Measurements from ENCODE around the gene GPC5.

Gene GPC5

DNA sequence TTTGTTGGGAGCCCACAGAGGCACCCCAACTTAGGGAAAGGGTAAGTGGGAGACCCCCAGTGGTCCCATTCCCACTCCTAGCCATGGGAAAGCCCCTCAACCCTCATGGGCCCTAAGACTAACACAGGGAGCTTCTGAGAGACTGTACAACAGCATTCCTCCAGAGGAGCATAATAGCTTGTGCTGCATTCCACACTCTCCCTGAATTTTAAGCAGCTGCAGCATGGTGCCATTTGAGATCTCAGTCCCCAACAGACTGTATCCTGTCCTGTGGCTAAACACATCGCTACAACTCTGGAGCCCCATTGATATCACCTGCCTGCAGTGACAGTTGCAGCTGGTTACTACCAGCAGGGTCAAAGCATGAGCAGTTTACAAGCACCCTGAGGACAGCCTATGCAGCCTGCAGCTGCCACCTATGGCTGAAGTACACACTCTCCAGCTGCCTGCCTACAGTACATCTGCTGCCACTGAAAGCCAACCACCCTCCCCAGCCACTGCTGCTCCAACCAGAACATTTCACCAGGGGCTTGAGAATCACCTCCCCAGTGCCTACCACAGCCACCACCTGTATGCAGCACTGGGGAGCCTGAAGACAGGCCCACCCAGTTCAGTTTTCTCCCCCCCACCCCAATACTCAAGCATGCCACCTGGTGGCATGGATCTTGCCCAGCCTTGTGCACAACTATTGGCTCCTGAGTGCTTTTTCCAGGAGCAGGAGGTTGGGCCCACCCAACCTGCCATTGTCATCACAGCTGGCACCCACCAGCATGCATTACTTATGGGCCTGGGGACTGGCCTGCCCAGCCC is 557.3 kb downstream of the GPC5 start:
- Histone ChIP-seq H3K4me3 (no peak overlapping the region), H3K9ac (no peak overlapping the region), H3K27ac (no peak overlapping the region), H3K4me2 (no peak overlapping the region), H3K4me1 (no peaks in the 10 kb centered on the region), H3K9me3 (no peaks in the 10 kb centered on the region), H4K20me1 (no peaks in the 10 kb centered on the region), H3K36me3 (no peaks in the 10 kb centered on the region), H3K27me3 (no peaks in the 10 kb centered on the region)
- TF ChIP-seq Cebpa-rat (IDR thresholded peaks at IDR 0.05) = no peak

- no peaks in the 10 kb centered on the region for H3K4me1 ChIP-seq
Observed at GRCh38 chr13:91960947-91961346, 562.5 kb downstream of the GPC5 start.

GRCh38 chr13:91962946-91963345 is 564.5 kb downstream of the GPC5 start:
- no peaks in the 10 kb centered on the region for H3K27me3 ChIP-seq
- no peak overlapping the region for H3K4me3 ChIP-seq
- H3K36me3 ChIP-seq = no peaks in the 10 kb centered on the region
- peaks cover 3% of the 10 kb centered on the region; the same call in 1 of the 2 replicates for H3K9me3 ChIP-seq
- no peak overlapping the region for H3K9ac ChIP-seq
- no peak overlapping the region for H3K4me2 ChIP-seq
- no peak overlapping the region for H3K27ac ChIP-seq
- H4K20me1 ChIP-seq = no peaks in the 10 kb centered on the region
- TF ChIP-seq Cebpa-rat (IDR thresholded peaks at IDR 0.05) = no peak
- no peaks in the 10 kb centered on the region for H3K4me1 ChIP-seq

More at GRCh38 chr13:91960947-91961346, 562.5 kb downstream of the GPC5 start:
- peaks cover 3% of the 10 kb centered on the region; the same call in 1 of the 2 replicates for H3K9me3 ChIP-seq
- H3K4me3 ChIP-seq = no peak overlapping the region
- no peak overlapping the region for H3K27ac ChIP-seq
- no peak overlapping the region for H3K4me2 ChIP-seq
- H3K36me3 ChIP-seq = no peaks in the 10 kb centered on the region
- no peak overlapping the region for H3K9ac ChIP-seq
- no peaks in the 10 kb centered on the region for H4K20me1 ChIP-seq
- no peaks in the 10 kb centered on the region for H3K27me3 ChIP-seq
- TF ChIP-seq Cebpa-rat (IDR thresholded peaks at IDR 0.05) = no peak

GRCh38 chr13:91965511-91965910 is 567.1 kb downstream of the GPC5 start:
- TF ChIP-seq Cebpa-rat (IDR thresholded peaks at IDR 0.05) = no peak
- H3K9me3 ChIP-seq = peaks cover 3% of the 10 kb centered on the region; the same call in 1 of the 2 replicates
- H3K27ac ChIP-seq = no peak overlapping the region
- H3K36me3 ChIP-seq = no peaks in the 10 kb centered on the region
- H3K4me1 ChIP-seq = no peaks in the 10 kb centered on the region
- no peaks in the 10 kb centered on the region for H4K20me1 ChIP-seq
- H3K4me3 ChIP-seq = no peak overlapping the region
- H3K27me3 ChIP-seq = no peaks in the 10 kb centered on the region
- no peak overlapping the region for H3K4me2 ChIP-seq
- no peak overlapping the region for H3K9ac ChIP-seq

DNA sequence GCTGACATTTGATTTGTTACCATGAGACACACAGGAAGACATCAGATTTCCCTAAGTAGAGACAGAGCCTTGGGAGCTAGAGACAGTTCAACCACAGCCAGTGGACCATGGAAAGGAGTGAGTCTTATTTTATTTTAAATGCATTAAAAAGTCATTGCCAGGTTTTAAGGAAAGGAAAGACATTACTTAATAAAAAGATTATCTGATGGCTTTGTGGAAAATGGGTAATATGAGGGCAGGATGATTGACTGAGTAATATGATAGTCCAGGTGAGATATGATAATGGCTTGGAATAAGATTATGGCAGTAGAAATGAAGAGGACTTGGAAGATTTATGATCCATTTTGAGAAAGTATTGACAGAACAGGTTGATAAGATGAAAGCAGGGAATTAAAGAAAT is 580.1 kb downstream of the GPC5 start:
- peaks cover 13% of the 10 kb centered on the region for H3K4me1 ChIP-seq
- H3K9me3 ChIP-seq = peaks cover 12% of the 10 kb centered on the region
- H3K36me3 ChIP-seq = no peaks in the 10 kb centered on the region
- H3K4me2 ChIP-seq = peak overlapping the region; percentile 56
- H3K9ac ChIP-seq = no peak overlapping the region
- no peak overlapping the region for H3K4me3 ChIP-seq
- H4K20me1 ChIP-seq = no peaks in the 10 kb centered on the region
- TF ChIP-seq Cebpa-rat (IDR thresholded peaks at IDR 0.05) = no peak
- no peak overlapping the region for H3K27ac ChIP-seq
- H3K27me3 ChIP-seq = no peaks in the 10 kb centered on the region

DNA sequence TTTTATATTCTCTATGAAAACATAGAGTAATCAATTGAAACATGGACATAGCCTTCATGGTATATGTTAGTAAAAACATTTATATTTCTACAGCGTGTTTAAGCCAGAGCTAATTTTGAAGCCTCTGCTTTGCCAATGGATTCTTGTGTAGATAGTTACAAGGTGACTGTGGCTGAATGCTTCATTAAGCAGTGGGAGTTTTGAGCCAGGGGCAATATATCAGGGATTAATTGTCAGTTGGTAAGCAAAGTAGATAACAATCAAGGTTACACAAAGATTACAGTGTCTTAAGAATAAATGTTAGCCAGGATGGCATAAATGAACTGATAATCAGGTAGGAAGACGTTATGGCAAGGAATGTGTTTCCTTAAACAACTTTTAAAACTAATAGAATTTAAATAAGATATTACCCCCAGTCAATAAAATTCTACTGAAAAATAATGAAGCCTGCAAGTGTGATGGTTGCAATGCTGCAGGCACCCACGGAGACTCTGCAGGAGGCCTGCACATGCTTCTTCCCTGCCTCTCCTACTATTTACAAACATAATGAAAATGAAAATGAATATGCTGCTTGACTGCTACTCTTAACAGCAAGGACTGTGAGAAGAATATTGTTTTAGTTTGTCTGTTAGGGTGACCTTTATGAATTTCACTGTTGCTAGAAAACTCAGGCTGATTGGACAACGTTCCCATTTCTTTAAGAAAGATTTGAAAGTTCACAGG is 588.5 kb downstream of the GPC5 start:
- Histone ChIP-seq H3K36me3 (no peaks in the 10 kb centered on the region), H3K4me1 (no peaks in the 10 kb centered on the region), H3K4me2 (no peak overlapping the region), H3K9me3 (no peaks in the 10 kb centered on the region), H3K4me3 (no peak overlapping the region), H3K9ac (no peak overlapping the region), H4K20me1 (no peaks in the 10 kb centered on the region), H3K27ac (no peak overlapping the region), H3K27me3 (no peaks in the 10 kb centered on the region)
- no peak for TF ChIP-seq Cebpa-rat (IDR thresholded peaks at IDR 0.05)

DNA sequence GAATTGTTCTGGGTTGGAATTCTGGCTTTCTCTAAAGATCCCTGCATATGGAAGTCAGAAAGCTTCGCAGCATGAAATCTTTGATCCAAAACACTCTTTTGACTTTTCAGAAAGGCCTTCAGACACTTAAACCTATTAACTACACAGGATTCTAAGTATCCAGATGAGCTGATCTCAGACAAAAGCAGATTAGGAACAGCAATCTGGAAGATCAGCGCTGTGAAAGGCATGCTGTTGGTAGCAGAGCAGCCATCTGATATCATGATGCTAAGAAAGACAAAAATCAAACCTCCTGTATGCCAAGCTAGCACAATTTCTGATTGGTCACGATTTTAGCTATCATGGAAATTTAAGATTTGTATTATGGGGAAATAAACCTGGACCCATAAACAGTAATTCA is 589.9 kb downstream of the GPC5 start:
- Histone ChIP-seq H3K27ac (no peak overlapping the region), H4K20me1 (no peaks in the 10 kb centered on the region), H3K27me3 (no peaks in the 10 kb centered on the region), H3K9ac (no peak overlapping the region), H3K4me3 (no peak overlapping the region), H3K9me3 (no peaks in the 10 kb centered on the region), H3K4me1 (no peaks in the 10 kb centered on the region), H3K4me2 (no peak overlapping the region), H3K36me3 (no peaks in the 10 kb centered on the region)
- TF ChIP-seq Cebpa-rat (IDR thresholded peaks at IDR 0.05) = no peak

DNA sequence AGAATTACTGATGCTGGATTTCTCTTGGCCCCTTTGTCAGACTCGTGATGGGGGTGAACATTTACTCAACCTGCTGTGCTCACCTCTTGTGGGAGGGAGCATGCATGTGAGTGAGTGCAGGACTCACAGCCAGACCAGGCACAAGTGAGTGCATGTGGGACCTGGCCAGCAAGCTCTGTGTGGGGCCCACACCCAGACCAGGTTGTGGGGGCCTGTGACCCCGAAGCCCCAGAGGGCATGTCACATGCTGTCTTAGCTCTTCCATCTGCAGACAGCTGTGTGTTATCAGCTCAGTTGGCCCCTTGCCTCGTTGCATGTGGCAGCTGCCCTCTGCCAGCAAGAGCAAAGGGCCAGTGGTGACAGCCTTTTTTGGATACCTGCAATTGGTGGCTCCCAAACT is 614.4 kb downstream of the GPC5 start:
- TF ChIP-seq Cebpa-rat (IDR thresholded peaks at IDR 0.05) = no peak

DNA sequence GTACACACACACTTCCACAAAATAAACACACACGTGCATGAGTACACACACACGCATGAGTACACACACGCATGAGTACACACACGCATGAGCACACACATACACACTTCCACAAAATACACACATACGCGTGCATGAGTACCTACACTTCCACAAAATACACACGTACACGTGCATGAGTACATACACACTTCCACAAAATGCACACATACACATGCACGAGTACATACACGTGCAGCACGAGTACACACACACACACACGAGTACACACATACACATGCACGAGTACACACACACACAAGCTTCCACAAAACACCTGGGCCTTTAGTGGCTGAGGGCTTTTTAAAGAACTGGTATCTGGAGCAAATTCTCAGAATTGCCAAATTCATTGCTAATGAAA is 619.3 kb downstream of the GPC5 start:
- Histone ChIP-seq H3K4me3 (no peak overlapping the region), H3K9ac (no peak overlapping the region), H3K27me3 (no peaks in the 10 kb centered on the region), H3K4me1 (no peaks in the 10 kb centered on the region), H3K27ac (no peak overlapping the region), H3K36me3 (no peaks in the 10 kb centered on the region), H3K4me2 (no peak overlapping the region), H3K9me3 (peaks cover 6% of the 10 kb centered on the region; the same call in 1 of the 2 replicates), H4K20me1 (no peaks in the 10 kb centered on the region)
- no peak for TF ChIP-seq Cebpa-rat (IDR thresholded peaks at IDR 0.05)

More for the DNA sequence above, 614.4 kb downstream of the GPC5 start:
- H4K20me1 ChIP-seq = no peaks in the 10 kb centered on the region
- peaks cover 6% of the 10 kb centered on the region; the same call in 1 of the 2 replicates for H3K9me3 ChIP-seq
- H3K27ac ChIP-seq = no peak overlapping the region
- H3K27me3 ChIP-seq = no peaks in the 10 kb centered on the region
- H3K4me1 ChIP-seq = no peaks in the 10 kb centered on the region
- no peak overlapping the region for H3K9ac ChIP-seq
- H3K4me3 ChIP-seq = no peak overlapping the region
- H3K4me2 ChIP-seq = no peak overlapping the region
- H3K36me3 ChIP-seq = no peaks in the 10 kb centered on the region

DNA sequence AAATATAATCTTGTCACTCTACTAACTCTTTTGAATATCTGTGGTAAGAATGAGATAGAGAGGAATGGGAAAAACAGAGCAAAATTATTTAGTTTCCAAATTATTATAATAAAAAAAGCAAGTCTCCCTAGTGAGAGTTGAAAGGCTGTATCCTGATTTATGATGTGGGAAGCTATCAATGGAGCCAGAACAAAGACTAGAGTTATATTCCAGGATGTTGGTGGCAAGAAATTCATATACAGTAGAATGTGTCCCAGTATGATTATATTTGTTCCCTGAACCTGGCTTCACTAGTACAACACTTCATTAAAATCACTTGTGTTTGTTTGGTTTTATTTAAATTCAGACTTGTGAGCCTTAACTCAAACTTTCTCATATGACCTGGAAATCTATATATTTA is 630.3 kb downstream of the GPC5 start:
- TF ChIP-seq Cebpa-rat (IDR thresholded peaks at IDR 0.05) = no peak
- no peaks in the 10 kb centered on the region for H3K36me3 ChIP-seq
- H4K20me1 ChIP-seq = no peaks in the 10 kb centered on the region
- H3K4me1 ChIP-seq = no peaks in the 10 kb centered on the region
- no peaks in the 10 kb centered on the region for H3K27me3 ChIP-seq
- no peaks in the 10 kb centered on the region for H3K9me3 ChIP-seq
- no peak overlapping the region for H3K27ac ChIP-seq
- no peak overlapping the region for H3K4me2 ChIP-seq
- H3K4me3 ChIP-seq = no peak overlapping the region
- H3K9ac ChIP-seq = no peak overlapping the region
